Natural killer cell (primary cell): ENCODE results near the gene RNF4. TPM values are rescaled to one million over a fixed set of nuclear protein-coding genes. Genes with fewer than 3 reads are reported as not detected.

Experiments used
- ATAC-seq, 3 donors: fragments of 150-1000 bp in 2 of 3; fragments of 200-7000 bp in 1 of 3; cut with Tn5 transposase; 1 replicate in 1 of 3; 2 replicates in 2 of 3; pipeline ENCODE4 v1.10.0; 2021; ENCODE audit warnings: mild to moderate bottlenecking in 2 of 3, moderate library complexity in 2 of 3
- DNase-seq, 2 donors: peaks; one replicate each; pipeline versions ENCODE4 v3.0.0 to v3.0.0-alpha.2; 2013 to 2021; ENCODE audit warnings: mixed read lengths in 1 of 2
- H3K27ac ChIP-seq: one replicate; pipeline ENCODE4 v1.5.1; 2013; ENCODE audit warnings: mild to moderate bottlenecking, low read length
- H3K27me3 ChIP-seq: one replicate; pipeline ENCODE4 v1.6.1; 2013; ENCODE audit warnings: low read length; ENCODE audit not compliant: control insufficient read depth, insufficient read depth
- H3K36me3 ChIP-seq: one replicate; pipeline ENCODE4 v1.6.1; 2013; ENCODE audit warnings: low read length; ENCODE audit not compliant: control insufficient read depth, insufficient read depth
- H3K4me1 ChIP-seq: one replicate; pipeline ENCODE4 v1.6.1; 2013; ENCODE audit warnings: low read length; ENCODE audit not compliant: control insufficient read depth, insufficient read depth
- H3K4me3 ChIP-seq: one replicate; pipeline ENCODE4 v1.5.1; 2013; ENCODE audit warnings: low read length
- H3K9me3 ChIP-seq: one replicate; pipeline ENCODE4 v1.6.1; 2013; ENCODE audit warnings: low read length; ENCODE audit not compliant: control insufficient read depth, insufficient read depth
- H3K27ac Mint-ChIP-seq, 2 donors: one replicate each; pipeline ENCODE4 v1.8.0; 2022; ENCODE audit warnings: mild to moderate bottlenecking in 2 of 2, mixed read lengths in 2 of 2, moderate library complexity in 1 of 2
- H3K27me3 Mint-ChIP-seq, 2 donors: one replicate each; pipeline ENCODE4 v1.8.0; 2022; ENCODE audit warnings: low read depth in 2 of 2, mixed read lengths in 2 of 2
- H3K36me3 Mint-ChIP-seq: one replicate; pipeline ENCODE4 v1.8.0; 2022; ENCODE audit warnings: mixed read lengths
- H3K4me1 Mint-ChIP-seq, 2 donors: one replicate each; pipeline ENCODE4 v1.8.0; 2022; ENCODE audit warnings: mixed read lengths in 2 of 2
- H3K4me3 Mint-ChIP-seq: one replicate; pipeline ENCODE4 v1.8.0; 2022; ENCODE audit warnings: mild to moderate bottlenecking, moderate library complexity, mixed read lengths
- H3K9me3 Mint-ChIP-seq, 2 donors: one replicate each; pipeline ENCODE4 v1.8.0; 2022; ENCODE audit warnings: mixed read lengths in 2 of 2
- CTCF ChIP-seq: fragments of 200-600 bp; IDR thresholded peaks from one replicate; pipeline ENCODE4 v1.8.0; 2022; ENCODE audit warnings: antibody characterized with exemption
- WGBS: methylation state at CpG from one replicate; pipeline ENCODE4 v1.1.7; 2013; ENCODE audit warnings: missing lambda C conversion rate; ENCODE audit not compliant: insufficient coverage; 5-methylcytosine and 5-hydroxymethylcytosine counted together
- intact Hi-C: fragments of 100-400 bp; cut with micrococcal nuclease; formaldehyde crosslinking; loops from one replicate; pipeline ENCODE4 v1.14.2; 2022
- total RNA-seq, 4 donors: library from RNA; stranded (reverse); fragments of 120-200 nt in 1 of 4; gene quantifications; one replicate each; pipeline versions ENCODE4 v1.2.3 to v1.2.4, GENCODE V29; 2013 to 2022

RNF4 gene
- total RNA-seq, 3 donors from 2014 or later (not counting 1 experiment from before 2014, with no cell fraction given), result 103 to 130 (median 123) TPM

- Histone ChIP-seq H3K4me1 (peaks cover under 1% of the 10 kb centered on the region), H3K9me3 (no peaks in the 10 kb centered on the region), H3K36me3 (no peaks in the 10 kb centered on the region), H3K27ac (no peak overlapping the region), H3K4me3 (no peak overlapping the region), H3K27me3 (no peaks in the 10 kb centered on the region)
- H3K4me3 Mint-ChIP-seq, result no peak overlapping the region
- 90% methylated on average over 3 of the region's 3 CpGs for WGBS
- H3K4me1 Mint-ChIP-seq, result no peaks in the 10 kb centered on the region
- intact Hi-C loops, result no loop called here
- H3K36me3 Mint-ChIP-seq, result no peaks in the 10 kb centered on the region
- no peak for TF ChIP-seq CTCF
- DNase-seq, result no peak
- no peak overlapping the region for H3K27ac Mint-ChIP-seq
- H3K27me3 Mint-ChIP-seq, result no peaks in the 10 kb centered on the region
- H3K9me3 Mint-ChIP-seq, result no peaks in the 10 kb centered on the region
- no peak for ATAC-seq
These were observed 22.0 kb upstream of the RNF4 start for GRCh38 chr4:2446656-2447564.

- Mint-ChIP-seq H3K4me3 (no peak overlapping the region), H3K27me3 (no peaks in the 10 kb centered on the region), H3K36me3 (no peaks in the 10 kb centered on the region), H3K27ac (no peak overlapping the region), H3K4me1 (no peaks in the 10 kb centered on the region), H3K9me3 (no peaks in the 10 kb centered on the region)
- no peak for TF ChIP-seq CTCF
- H3K4me3 ChIP-seq, result no peak overlapping the region
- DNase-seq (no peak), ATAC-seq (no peak)
- no peaks in the 10 kb centered on the region for H3K9me3 ChIP-seq
- no peaks in the 10 kb centered on the region for H3K27me3 ChIP-seq
- H3K27ac ChIP-seq, result no peak overlapping the region
- no peaks in the 10 kb centered on the region for H3K36me3 ChIP-seq
- intact Hi-C loops, result no loop called here
- 95% methylated on average over 7 of the region's 7 CpGs for WGBS
- no peaks in the 10 kb centered on the region for H3K4me1 ChIP-seq
These were observed 20.3 kb upstream of the RNF4 start for GRCh38 chr4:2448589-2448988.

DNA sequence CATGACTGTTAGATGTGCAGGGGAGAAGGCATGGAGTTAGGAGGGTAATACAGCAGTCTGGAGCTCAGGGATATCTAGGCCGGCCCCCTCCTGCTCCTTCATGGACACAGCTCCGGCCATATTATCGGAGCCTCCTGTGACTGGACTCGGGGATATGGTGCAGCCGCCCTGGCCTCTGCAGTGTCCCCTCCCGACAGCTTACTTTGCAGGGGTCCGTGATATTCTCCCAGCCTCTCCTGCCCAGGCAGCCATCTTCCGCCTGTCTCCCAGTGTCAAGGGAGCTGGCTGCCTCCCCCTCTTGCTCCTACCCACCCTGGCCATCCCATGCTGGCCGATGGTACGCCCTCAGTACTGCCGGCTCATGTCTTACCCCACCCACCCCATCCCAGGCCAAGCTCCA lies 19.9 kb upstream of the RNF4 start:
- WGBS, result 97% methylated on average over 11 of the region's 11 CpGs
- H3K27me3 Mint-ChIP-seq, result no peaks in the 10 kb centered on the region
- Histone ChIP-seq H3K27me3 (no peaks in the 10 kb centered on the region), H3K4me3 (no peak overlapping the region), H3K27ac (no peak overlapping the region), H3K9me3 (no peaks in the 10 kb centered on the region), H3K4me1 (no peaks in the 10 kb centered on the region), H3K36me3 (no peaks in the 10 kb centered on the region)
- TF ChIP-seq CTCF, result no peak
- ATAC-seq (no peak), DNase-seq (no peak)
- intact Hi-C loops, result no loop called here
- no peaks in the 10 kb centered on the region for H3K36me3 Mint-ChIP-seq
- H3K4me3 Mint-ChIP-seq, result no peak overlapping the region
- no peaks in the 10 kb centered on the region for H3K9me3 Mint-ChIP-seq
- no peak overlapping the region for H3K27ac Mint-ChIP-seq
- no peaks in the 10 kb centered on the region for H3K4me1 Mint-ChIP-seq
